Activated CD8-positive, alpha-beta memory T cell treated with anti-CD3 and anti-CD28 coated beads, Interleukin-2, amount 50 U/mL, for 1 hour (primary cell): ENCODE data around the gene MELTF.

Experiments used
- DNase-seq: peaks from one replicate; pipeline ENCODE4 v3.0.0-alpha.2; 2020; ENCODE audit errors: extremely low read depth

Gene MELTF

DNA sequence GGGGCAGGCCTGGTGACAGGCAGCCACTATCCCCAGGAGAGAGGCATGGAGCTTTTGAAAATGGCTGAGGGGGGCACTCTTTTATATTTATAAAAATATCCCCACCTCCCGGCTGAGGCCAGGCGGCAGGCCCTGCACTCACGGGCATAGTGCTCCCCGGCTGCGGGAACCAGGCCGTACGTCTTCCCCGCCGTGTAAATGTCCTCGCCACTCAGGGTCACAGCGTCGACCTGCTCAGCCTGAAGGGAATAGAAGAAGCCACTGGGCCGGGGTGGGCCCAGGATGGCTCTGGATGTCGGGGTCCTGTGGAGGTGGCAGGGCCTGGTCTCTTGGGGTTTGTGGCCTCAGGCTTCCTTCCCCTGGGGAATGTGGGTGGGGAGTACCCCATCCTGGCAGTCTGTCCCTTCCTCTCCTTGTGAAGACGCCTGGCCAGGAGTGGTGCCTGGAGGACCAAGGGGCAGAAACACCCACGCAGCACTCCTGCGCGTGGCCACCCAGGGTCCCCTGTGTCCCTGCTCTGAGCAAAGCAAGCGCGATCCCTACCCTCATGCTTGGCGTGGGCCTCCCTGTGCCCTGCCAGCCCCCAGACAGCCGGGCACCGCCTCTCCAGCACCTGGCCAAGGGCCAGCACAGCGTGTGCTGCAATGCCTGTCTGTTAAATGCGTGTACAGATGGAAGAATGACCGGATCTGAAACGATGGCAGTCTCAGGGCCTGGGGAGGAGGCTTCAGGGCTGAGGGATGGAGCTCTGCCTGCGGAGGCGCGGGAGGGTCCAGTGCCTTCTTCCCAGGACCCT is 18.9 kb downstream of the MELTF start:
- no peak for DNase-seq

DNA sequence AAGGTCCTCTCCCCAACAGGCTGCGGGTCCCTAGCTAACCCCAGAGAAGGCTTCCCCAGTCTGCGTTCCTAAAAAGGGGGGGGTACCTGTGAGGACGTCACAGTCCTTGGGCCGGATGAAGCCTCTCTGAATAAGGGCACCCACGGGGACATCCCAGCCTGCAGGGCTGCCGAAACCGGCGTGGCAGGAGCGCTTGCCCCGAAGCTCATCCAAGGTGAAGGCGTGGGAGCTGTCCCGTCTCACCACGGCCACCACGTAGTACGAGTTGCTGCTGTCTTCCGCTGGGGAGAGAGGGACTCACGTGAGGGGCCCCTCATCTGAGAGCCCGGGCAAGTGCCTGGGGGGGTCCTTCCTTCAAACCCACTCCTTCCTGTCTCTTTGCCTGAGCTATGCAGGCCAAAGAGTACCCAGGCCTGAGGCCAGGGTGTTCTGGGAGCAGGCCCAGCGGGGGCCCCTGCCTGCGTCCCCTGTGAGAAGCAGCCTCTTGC is 20.0 kb downstream of the MELTF start:
- no peak for DNase-seq

DNA sequence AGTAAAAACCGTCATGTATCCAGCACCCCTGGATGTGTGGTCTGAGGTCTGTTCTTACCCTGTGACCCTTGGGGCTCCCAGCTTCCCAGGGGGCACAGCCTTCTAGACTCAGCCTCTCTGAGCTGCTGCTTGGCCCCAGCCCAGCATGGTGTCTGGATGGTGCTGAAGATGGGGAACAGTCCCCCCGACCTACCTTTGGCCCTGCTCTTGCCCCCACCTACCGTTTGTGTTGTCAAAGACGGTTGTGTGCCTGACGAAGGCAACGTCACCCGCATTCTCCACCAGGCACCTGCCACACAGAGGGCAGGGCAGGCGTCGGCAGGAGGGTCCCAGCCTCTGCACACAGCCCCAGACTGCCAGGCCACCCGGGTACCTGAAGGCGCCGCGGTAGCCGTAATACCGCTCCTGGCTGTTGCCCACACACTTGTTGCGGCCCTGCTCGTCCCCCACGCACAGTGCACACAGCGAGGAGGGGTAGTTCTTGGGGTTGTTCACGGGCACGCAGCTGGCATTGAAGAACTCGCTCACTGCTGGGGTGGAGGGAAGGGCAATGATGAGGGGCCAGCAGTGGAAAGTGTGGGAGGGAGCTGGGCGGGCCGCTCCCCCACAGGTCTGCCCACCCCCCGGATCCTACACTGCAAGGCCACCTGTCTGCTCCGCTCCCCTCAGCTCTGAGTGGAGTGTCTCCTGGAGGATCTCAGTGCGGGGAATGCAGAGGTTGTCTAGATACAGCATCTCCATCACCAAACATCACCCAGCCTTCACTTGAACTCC is 21.0 kb downstream of the MELTF start:
- no peak for DNase-seq

DNA sequence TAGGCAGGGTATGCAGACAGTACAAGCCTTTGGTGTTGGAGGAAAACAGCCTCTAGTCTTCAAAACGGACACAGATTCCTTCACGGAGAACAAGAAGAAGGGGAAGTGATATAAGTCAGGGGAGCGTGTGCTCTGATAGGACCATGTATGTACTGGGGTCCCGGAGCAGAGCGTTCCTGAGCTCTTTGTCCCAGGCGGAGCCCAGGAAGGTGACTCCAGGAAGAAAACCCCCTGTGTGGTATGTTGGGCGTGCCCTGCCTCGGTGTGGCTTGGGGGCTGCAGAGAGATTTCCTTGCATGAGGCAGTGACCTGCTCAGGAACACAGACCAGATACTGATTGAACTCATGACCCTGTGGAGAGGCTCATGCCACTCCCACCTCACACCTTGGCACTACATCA is 21.7 kb downstream of the MELTF start:
- no peak for DNase-seq

DNA sequence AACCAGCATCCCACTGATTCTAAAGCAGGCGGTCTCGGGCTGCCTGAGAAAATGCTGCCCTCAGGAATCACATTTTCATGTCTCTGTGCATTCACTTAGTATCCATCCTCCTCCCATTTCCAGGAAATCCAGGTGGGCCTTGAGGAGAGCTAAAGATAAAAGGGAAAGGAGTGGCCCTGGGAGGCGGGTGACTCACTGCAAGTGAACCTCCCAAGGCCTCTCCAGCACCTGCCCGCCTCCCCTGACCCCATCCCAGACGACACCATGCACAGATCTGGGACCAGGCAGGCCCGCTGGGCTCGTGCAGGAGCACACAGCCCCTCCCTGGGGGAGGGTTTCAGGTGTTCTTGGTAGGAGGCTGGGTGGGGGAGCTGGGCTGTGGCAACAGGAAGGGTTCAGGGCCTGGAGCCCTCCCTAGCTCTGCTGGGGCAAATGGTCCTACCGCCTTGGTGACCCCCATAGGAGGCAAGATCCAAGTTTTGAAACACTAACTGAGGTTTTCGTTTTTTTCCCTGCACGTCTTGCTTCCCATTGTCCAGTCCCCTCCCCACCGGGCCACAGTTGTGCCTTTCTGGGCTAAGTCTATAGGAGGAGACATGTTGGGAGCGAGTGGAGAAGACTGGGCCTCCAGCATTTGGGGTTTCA is 22.2 kb downstream of the MELTF start:
- DNase-seq = no peak

DNA sequence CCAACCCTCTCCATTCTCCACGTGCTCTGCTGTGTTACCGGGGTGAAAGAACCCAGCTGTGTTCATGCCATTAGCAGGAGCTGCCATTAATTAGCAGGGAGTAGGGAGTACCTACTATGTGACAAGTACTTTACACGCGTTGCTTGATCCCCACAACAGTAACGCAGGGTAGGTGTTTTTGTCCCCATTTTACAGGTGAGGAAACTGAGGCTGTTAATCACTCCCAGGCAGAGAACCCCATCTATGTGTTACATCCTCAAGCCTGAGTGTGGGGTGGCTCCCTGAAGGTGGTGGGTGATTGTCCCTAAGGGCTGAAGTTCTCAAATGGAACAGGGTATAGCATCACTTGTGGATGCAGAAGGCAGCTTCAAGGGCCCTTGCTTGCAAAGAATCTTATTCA is 22.8 kb downstream of the MELTF start:
- DNase-seq = no peak

DNA sequence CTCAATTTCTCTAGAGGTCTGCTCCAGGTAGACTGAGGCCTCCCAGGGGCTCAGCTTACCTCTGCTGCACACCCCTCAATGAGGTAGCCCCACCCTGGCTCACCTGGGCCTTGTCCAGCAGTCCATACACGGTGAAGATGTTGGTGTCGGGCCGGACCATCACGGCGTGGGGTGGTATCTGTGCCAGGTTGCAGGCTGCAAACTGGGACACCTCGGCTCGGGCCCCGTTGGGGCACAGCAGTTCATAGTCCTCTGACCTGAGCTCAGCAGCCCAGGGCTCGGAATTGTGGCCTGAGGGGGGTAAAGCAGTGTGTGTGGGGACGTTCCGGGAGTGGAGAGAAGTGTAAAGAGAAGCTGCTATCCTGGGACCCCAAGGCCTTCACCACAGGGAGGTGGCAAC is 23.2 kb downstream of the MELTF start:
- no peak for DNase-seq

DNA sequence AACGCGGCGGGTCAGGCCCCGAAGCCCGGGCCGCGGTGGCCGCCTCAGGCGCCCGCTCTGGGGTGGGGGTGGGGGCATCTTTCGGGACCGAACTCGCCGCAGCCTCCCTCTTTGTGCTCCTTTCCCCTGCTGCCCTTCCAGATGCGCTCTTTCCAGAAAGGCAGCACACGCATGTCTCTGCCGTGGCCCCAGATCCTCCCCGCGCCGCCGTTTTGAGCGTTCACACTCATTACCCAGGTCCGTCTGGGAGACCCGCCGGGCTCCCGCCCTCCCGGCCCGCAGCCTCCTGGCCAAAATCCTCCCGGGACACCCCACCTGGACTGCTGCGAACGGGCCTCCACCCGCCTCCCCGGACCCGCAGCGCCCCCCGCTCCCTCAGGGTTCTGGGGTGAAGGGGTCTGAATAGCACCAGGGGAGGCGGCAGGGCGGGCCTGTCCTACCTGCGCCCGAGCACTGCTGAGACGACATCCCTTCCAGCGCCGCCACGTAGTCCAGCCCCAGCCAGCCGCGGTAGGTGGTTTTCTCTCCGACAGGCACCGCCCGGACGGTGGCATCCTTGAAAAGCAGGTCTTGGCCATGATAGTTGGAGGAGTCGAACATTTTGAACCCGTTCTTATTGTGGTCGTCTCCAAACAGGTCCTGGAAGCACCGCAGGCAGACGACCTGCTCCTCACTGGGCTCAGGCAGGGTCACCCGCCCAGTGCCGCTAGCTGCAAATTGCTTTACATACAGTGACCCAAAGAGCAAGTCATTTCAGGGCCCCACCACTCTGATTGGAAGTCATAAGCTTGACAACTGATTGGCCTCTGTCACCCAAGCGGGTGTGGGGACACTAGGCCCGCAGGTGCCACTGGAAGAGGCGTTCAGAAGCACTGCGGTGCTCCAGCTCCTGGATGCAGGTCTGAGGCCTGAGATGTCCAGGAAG is 25.9 kb downstream of the MELTF start:
- DNase-seq = no peak

DNA sequence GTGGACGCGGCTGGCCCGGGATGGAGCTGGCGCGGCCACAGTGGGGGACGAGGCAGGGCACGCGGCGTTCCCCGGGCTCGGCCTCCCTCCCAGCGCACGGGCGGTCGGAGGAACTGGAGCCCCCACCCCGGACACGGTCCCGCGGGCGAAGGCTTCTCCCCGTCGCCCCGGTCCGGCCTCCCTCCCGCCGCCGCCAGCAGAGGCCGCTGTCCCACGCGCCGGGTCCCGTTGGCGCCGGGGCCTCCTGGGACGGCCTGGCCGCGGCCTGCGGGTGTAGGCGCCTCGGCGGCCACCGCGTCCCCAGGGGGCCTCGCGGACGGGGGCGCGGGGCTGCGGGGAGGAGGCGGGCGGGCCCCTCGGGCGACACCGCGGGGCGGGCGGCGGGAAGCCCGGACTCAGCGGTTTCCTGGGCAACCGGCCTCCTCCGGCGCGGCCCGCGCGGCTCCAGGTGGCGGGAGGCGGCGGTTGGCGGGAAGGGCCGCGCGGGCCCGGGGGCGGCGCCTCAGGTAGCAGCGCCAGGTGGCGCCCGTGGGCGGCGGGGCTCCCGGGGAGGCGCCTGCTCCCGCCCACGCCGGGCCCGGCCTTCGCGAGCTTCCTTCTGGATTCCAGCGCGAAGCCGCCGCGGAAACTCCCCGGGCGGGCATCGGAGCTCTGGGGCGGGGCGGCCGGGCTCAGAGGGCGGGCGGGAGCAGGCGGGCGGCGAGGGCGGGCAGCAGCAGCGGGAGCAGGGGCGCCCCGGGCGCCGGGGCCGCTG is 26.7 kb downstream of the MELTF start:
- DNase-seq = peak; percentile 34

DNA sequence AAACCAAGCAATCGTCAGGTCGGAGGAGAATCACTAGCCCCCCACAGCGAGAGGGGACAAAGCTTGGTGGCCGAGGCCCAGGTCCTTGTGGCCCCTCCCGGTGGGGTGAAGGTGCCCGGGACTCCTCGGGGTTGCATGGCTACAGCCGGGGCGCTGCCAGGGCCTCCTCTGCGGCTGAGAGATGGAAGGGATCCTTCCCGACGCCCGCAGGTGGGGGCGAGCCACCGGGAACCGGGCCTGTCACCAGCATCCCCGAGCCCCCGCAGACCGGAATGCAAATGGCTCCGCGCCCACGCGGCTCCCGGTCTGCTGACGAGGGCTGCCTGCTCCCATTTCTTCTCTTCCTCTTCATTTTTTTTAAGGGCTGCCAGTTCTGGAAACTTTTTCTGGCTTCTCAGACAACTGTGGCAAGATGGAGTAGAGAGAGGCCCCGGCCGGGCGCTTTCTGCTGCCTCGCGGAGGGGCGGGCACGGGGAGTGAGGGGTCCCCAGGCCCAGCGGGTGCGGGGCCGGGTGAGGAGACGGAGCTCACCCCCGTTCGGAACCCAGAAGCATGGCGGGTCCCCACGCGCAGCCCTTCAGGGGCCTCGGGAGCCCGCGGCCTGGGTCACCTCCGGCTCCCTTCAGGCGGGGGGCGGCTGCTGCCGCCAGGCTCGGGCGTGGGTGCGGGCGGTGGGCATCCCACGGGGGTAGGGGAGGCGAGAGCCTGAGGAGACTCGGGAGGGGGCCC is 27.5 kb downstream of the MELTF start:
- no peak for DNase-seq

DNA sequence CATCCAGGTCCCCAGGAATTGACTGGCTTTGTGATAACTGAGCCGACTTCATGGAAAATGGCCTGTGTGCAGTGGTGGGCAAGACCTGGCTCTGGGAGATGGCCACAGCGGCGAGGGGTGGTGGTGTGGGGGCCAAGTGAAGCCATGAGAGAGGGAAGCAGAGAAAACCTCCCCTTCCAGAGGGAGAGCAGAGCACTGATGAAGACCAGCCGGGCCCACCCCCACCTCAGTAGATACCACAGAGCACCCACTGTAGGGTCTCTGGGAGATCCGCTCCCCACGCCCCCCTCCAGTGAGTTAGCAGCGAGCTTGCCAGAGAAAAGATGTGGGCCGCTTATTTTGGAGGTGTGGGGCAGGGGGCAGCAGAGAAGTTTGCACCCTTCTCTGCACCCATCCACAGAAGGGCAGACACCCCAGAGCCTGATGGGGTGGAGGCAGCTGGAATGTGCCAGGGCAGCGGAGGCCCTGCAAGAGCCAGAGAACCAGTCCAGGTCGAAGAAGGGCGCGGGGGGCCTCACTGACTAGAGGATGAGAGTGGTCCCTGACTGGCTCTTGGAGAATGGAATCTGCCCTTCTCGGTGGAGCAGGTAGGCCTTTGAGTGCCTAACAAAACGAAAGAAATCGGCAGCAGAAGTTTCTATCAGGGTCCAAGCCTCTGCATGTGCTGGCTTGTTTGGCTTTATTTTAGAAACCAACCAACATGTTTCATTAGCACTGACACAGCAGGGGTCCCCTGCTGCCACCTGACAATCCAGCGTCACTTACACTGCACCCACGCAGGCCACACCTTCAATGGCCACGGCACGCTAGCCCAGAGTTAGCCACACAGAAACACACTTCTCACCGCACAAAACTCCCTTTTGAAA is 28.3 kb downstream of the MELTF start:
- no peak for DNase-seq

DNA sequence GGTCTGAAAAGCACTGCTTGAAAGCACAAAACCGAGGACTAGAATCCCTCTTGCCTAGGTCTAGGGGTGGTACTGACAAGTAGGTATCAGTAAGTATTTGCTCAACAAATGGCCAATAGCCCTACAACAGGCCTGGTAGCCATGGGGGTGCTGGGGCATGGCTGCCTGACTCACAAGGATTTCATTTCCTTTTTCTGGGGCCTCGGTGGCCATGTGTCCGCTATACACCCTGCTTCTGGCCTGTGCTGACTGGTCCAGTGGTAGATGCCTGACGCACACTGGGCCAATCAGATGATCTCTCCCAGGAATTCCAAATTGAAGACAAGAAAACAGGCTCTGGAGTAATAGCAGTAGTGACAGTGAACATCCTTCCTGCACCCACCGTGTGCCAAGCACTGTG is 29.4 kb downstream of the MELTF start:
- DNase-seq = no peak

DNA sequence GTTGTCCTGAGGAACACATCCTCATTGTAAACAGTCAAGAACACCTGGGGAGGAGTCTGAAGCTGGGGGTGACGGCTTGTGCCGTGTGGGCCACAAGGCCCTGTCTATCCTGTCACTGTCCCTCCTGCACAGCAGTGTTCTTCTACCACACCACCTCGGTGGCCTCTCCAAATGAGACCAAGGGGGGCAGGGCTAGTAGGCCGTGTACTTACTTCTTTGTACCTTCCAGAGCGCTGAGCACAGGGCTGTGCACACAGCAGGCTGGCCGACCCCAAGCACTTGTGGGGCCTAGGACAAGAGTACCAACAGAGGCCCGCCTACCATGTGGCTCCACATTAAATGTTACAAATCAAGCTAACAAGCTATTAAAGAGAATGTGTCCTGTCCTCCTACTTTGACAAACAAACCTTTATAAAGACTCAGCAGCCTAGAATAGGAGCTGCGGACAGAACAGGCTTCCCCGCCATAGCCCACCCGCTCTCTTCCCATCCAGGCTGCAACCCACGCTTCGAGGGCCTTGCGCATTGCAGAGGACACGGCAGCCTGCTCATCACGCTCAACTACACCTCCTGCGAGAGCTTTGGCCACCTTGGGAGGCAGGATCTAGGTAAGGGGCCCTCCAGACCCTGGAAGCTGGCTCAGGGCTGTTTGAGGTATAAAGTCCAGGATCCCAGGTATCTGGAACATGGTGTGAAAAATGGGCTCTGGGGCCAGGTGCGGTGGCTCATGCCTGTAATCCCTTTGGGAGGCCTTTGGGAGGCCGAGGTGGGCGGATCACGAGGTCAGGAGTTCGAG is 30.5 kb downstream of the MELTF start:
- no peak for DNase-seq

DNA sequence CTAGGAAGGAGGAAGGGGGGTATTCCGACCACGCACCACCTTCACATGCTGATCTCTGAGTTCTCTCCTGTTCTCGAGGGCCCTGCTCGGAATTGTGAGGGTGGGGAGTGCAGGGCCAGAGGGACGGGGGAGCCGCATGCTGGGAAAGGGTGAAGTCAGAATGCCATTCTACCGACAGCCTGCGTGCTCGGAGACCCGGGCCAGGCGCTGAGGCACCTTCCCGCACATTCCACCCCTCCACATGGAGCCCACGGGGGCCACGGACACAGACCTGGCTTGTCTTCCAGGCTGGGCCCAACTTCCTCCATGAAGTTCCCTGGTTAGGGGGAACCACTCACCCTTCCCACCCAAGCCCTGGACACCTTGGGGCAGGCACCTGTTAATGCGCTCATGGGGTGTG is 32.3 kb downstream of the MELTF start:
- no peak for DNase-seq

DNA sequence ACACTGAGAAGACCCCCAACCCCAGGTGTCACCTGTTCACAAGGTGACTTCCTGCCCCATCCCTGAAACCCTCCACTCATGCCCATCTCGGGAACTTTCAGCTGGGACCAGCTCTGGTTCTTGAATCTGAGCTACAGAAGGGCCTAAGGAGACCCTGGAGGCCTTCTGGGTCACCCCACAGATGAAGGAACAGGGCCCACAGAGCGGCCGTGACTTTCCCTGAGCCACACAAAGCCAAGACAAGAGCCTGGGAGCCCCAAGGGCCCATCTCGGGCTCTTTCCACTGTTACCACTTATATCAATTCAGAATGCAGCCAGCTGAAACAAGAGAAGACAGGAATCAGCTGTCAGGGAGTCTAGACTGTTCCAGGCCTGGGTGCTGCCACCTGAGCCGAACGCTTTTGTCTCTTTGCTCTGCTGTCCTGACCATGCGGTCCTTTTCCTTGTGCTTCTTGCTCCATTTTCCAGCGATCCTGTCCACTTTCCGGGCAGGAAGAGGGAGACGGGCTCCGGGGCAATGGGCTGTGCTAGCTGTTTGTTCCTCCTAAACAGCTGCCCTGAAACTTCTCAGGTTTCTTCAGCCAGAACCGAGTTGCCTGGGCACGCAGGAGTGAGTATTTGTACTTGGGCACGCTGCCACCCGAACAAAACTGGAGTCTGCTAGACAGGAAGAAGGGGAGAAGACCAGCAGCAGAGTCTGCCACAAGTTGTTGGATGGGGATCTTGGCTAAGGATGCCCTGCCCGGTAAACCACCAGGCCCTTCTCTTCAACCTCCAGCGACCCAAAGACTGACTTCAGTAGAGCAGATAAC is 33.0 kb downstream of the MELTF start:
- DNase-seq = no peak

DNA sequence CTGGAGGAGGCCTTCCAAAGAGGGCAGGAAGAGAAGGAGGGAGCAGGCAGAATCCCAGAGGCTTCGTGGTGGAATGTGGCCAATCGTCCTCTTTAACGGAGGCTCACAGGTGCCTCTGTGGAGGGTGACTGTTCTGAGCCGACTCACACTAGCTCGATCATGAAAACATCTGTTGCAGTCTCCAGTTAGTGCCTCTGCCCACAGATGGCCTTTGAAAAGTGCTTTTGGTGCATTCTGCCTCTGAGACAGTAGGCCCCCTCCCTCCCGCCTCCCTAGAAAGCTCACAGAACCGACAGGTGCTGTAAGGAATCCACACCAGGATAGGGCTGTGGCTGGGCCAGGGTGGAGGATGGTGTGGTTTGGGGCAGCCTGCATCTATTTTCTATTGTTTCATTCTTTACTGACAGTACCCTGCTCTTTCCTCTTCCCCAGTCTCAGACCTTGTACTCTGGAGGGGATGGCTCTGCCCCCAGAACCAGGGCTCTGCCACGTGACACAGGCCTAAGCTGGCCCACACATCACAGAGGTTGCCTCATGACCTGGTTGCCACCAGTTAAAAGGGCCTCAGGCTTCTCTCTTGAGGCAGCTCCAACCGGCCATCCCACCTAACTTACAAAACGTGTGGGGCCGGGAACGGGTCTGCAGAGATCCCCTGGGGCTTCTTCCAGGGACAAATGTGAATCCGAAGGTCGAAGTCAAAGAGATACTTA is 33.8 kb downstream of the MELTF start:
- no peak for DNase-seq

DNA sequence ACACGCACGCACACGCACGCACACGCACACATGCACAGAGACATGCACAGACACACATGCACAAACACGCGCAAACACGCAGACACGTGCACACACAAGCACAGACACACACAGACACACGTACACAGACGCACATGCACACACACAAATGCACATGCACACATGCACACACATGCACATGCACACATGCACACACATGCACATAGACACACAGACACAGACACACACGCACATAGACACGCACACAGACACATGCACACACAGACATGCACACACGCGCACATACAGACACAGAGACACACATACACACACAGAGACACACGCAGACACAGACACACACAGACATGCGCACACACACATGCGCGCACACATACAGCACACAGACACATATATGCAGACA is 34.6 kb downstream of the MELTF start:
- no peak for DNase-seq
